Left ventricle myocardium inferior (tissue), 1 donor: Measurements from ENCODE around the gene MUC5AC. TPM values are rescaled to one million over a fixed set of nuclear protein-coding genes. Genes with fewer than 3 reads are reported as not detected.
"Not testable (repeated sequence)": the region's sequence is repeated elsewhere in the genome, so short reads cannot be mapped to it uniquely, and the experiment has no call there.

ENCODE experiments used
- DNase-seq: peaks from one replicate; pipeline ENCODE4 v3.0.0-alpha.2; 2020
- H3K27ac ChIP-seq: fragments of 200-600 bp; replicated peaks from 2 replicates; pipeline ENCODE4 v1.8.0; 2021
- H3K27me3 ChIP-seq: fragments of 200-600 bp; 2 replicates; pipeline ENCODE4 v1.8.0; 2021; ENCODE audit warnings: low read depth
- H3K36me3 ChIP-seq: fragments of 200-600 bp; 2 replicates; pipeline ENCODE4 v1.8.0; 2021
- H3K4me1 ChIP-seq: fragments of 200-600 bp; 2 replicates; pipeline ENCODE4 v1.8.0; 2021
- H3K4me3 ChIP-seq: fragments of 200-600 bp; 2 replicates; pipeline ENCODE4 v1.8.0; 2021; ENCODE audit warnings: mild to moderate bottlenecking, moderate library complexity
- H3K9me3 ChIP-seq: fragments of 200-600 bp; replicated peaks from 2 replicates; pipeline ENCODE4 v1.8.0; 2021
- intact Hi-C: fragments of 100-400 bp; cut with micrococcal nuclease; formaldehyde crosslinking; loops from one replicate; pipeline ENCODE4 v1.11.0; 2022
- total RNA-seq: library from RNA; stranded (reverse); fragmentation: NEBNext Ultra II Directional; extraction: Animal tissue kit (Norgen Biotek cat#: 25700); gene quantifications from one replicate; pipeline ENCODE4 v1.2.1, GENCODE V29; 2021
- TF ChIP-seq, protein P1 (sequence below): fragments of 200-600 bp; IDR thresholded peaks from 2 replicates; pipeline ENCODE4 v1.8.0; 2021; ENCODE audit warnings: antibody characterized with exemption, mild to moderate bottlenecking, borderline replicate concordance
- donor health status: DM: no; HTN: yes; CAD: no; lungs with severe emphysema.

The MUC5AC gene
- total RNA-seq, 1 donor from 2014 or later, result not detected

DNA sequence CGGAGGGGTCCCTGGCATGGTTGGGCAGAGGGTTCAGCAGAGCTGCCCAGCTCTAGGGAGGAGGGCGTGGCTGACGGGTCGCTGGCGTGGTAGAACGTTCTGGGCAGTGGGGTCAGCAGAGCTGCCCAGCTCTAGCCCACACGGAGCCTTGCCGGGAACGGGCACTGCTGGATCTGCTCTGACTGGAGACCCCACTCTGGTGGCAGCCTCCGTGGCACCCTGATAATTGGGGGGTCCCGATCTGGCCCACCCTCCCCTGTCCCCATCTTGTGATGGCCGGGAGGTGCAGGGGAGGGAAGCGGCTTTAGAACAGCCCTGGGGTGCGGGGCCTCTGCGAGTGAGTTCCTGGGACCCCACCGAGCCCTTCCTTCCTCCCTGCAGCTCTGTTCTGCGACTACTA, 21.9 kb downstream of the MUC5AC start:
- H3K4me1 ChIP-seq, result no peaks in the 10 kb centered on the region
- peak; percentile 5 for DNase-seq
- intact Hi-C loops, result no loop called here
- H3K4me3 ChIP-seq, result no peak overlapping the region
- peaks cover 60% of the 10 kb centered on the region for H3K27me3 ChIP-seq
- TF ChIP-seq, protein P1, sequence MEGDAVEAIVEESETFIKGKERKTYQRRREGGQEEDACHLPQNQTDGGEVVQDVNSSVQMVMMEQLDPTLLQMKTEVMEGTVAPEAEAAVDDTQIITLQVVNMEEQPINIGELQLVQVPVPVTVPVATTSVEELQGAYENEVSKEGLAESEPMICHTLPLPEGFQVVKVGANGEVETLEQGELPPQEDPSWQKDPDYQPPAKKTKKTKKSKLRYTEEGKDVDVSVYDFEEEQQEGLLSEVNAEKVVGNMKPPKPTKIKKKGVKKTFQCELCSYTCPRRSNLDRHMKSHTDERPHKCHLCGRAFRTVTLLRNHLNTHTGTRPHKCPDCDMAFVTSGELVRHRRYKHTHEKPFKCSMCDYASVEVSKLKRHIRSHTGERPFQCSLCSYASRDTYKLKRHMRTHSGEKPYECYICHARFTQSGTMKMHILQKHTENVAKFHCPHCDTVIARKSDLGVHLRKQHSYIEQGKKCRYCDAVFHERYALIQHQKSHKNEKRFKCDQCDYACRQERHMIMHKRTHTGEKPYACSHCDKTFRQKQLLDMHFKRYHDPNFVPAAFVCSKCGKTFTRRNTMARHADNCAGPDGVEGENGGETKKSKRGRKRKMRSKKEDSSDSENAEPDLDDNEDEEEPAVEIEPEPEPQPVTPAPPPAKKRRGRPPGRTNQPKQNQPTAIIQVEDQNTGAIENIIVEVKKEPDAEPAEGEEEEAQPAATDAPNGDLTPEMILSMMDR, result no peak
- H3K27ac ChIP-seq, result no peak overlapping the region
- no peaks in the 10 kb centered on the region for H3K36me3 ChIP-seq
- no peaks in the 10 kb centered on the region for H3K9me3 ChIP-seq

DNA sequence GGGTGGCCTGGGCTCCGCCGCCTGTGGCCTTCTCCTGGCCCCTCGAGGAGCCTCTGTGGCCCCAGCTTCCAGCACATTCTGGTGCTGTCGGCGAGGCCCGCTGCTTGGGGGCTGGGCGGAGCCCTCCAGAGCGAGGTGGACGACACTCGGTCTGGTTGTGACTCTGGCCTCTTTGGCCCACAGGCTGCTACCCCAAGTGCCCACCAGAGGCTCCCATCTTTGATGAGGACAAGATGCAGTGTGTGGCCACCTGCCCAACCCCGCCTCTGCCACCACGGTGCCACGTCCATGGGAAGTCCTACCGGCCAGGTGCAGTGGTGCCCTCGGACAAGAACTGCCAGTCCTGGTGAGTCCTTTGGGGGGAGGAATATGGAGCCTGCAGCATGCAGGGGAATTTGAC, 22.4 kb downstream of the MUC5AC start:
- Histone ChIP-seq H3K27me3 (peaks cover 60% of the 10 kb centered on the region), H3K36me3 (no peaks in the 10 kb centered on the region), H3K4me1 (no peaks in the 10 kb centered on the region), H3K9me3 (no peaks in the 10 kb centered on the region), H3K27ac (no peak overlapping the region), H3K4me3 (no peak overlapping the region)
- TF ChIP-seq, protein P1, result no peak
- DNase-seq, result no peak
- intact Hi-C loops, result no loop called here

- H3K36me3 ChIP-seq, result no peaks in the 10 kb centered on the region
- no peaks in the 10 kb centered on the region for H3K9me3 ChIP-seq
- intact Hi-C loops, result no loop called here
- H3K4me3 ChIP-seq, result no peak overlapping the region
- H3K4me1 ChIP-seq, result no peaks in the 10 kb centered on the region
- H3K27ac ChIP-seq, result no peak overlapping the region
- DNase-seq, result no peak
- TF ChIP-seq, protein P1, result no peak
- peaks cover 60% of the 10 kb centered on the region for H3K27me3 ChIP-seq
Measured at GRCh38 chr11:1180947-1181391, 23.2 kb downstream of the MUC5AC start.

DNA sequence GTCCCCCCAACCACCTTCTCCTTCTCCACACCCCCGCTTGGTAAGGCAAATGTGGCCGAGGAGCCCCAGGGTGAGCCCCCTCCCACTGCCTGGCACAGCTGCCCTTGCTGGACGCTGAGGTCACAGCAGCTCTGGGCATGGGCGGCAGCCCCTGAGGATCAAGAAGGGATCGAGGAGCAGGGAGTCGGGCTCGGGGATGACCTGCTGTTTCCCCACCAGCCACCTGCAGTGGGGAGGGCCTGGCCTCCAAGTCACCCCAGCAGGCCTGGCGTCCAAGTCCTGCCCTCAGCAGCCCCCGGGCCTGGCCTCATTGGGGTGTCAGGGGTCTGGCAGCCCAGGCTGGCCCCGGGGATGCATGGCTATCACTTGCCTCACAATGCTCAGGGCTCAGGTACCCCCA, 23.7 kb downstream of the MUC5AC start:
- H3K4me3 ChIP-seq, result no peak overlapping the region
- H3K36me3 ChIP-seq, result no peaks in the 10 kb centered on the region
- peaks cover 55% of the 10 kb centered on the region for H3K27me3 ChIP-seq
- no peaks in the 10 kb centered on the region for H3K4me1 ChIP-seq
- no peak overlapping the region for H3K27ac ChIP-seq
- DNase-seq, result no peak
- H3K9me3 ChIP-seq, result no peaks in the 10 kb centered on the region
- intact Hi-C loops, result no loop called here
- TF ChIP-seq, protein P1, result no peak

- Histone ChIP-seq H3K4me1 (no peaks in the 10 kb centered on the region), H3K9me3 (no peaks in the 10 kb centered on the region), H3K27ac (no peak overlapping the region), H3K4me3 (no peak overlapping the region), H3K36me3 (no peaks in the 10 kb centered on the region), H3K27me3 (peaks cover 49% of the 10 kb centered on the region)
- TF ChIP-seq, protein P1, result no peak
- intact Hi-C loops, result no loop called here
- no peak for DNase-seq
Measured at GRCh38 chr11:1181853-1182535, 24.2 kb downstream of the MUC5AC start.

- H3K36me3 ChIP-seq, DNase-seq, H3K27ac ChIP-seq, H3K4me1 ChIP-seq, intact Hi-C loops, H3K4me3 ChIP-seq, H3K9me3 ChIP-seq: not testable (repeated sequence)
- H3K27me3 ChIP-seq, result peaks cover 39% of the 10 kb centered on the region
Measured at GRCh38 chr11:1184139-1184538, 26.4 kb downstream of the MUC5AC start.

DNA sequence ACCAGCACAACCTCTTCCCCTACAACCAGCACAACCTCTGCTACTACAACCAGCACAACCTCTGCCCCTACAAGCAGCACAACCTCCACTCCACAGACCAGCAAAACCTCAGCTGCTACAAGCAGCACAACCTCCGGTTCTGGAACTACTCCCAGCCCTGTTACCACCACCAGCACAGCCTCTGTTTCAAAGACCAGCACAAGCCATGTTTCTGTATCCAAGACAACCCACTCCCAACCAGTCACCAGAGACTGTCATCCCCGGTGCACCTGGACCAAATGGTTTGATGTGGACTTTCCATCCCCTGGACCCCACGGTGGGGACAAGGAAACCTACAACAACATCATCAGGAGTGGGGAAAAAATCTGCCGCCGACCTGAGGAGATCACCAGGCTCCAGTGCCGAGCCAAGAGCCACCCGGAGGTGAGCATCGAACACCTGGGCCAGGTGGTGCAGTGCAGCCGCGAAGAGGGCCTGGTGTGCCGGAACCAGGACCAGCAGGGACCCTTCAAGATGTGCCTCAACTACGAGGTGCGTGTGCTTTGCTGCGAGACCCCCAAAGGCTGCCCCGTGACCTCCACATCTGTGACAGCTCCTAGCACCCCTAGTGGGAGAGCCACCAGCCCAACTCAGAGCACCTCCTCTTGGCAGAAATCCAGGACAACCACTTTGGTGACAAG, 30.8 kb downstream of the MUC5AC start:
- H3K4me3 ChIP-seq, H3K36me3 ChIP-seq, H3K27ac ChIP-seq, H3K9me3 ChIP-seq, DNase-seq, H3K4me1 ChIP-seq, intact Hi-C loops: not testable (repeated sequence)
- H3K27me3 ChIP-seq, result peaks cover 35% of the 10 kb centered on the region

- H3K27ac ChIP-seq, H3K4me3 ChIP-seq, intact Hi-C loops, DNase-seq, H3K36me3 ChIP-seq, H3K9me3 ChIP-seq, H3K4me1 ChIP-seq: not testable (repeated sequence)
- peaks cover 43% of the 10 kb centered on the region for H3K27me3 ChIP-seq
Measured at GRCh38 chr11:1189816-1190215, 32.1 kb downstream of the MUC5AC start.
